Peyer's patch (tissue), 4 donors: Measurements from ENCODE around the gene RARA.

Experiments used
- POLR2A ChIP-seq, 2 donors: fragments of 450-650 bp; IDR thresholded peaks; one replicate each; pipeline ENCODE4 v1.5.1; 2017; ENCODE audit warnings: antibody characterized with exemption in 2 of 2, mild to moderate bottlenecking in 2 of 2, moderate library complexity in 2 of 2
- TF ChIP-seq, protein P1 (sequence below), 6 experiments: fragments of 450-650 bp in 4 of 6; fragments of 200-600 bp in 2 of 6; sonication (generic) in 1 of 6; IDR thresholded peaks; one replicate each; pipeline ENCODE4 v1.5.1; 2017 to 2019; ENCODE audit warnings: antibody characterized with exemption in 6 of 6, mild to moderate bottlenecking in 3 of 6, moderate library complexity in 1 of 6

DNA sequence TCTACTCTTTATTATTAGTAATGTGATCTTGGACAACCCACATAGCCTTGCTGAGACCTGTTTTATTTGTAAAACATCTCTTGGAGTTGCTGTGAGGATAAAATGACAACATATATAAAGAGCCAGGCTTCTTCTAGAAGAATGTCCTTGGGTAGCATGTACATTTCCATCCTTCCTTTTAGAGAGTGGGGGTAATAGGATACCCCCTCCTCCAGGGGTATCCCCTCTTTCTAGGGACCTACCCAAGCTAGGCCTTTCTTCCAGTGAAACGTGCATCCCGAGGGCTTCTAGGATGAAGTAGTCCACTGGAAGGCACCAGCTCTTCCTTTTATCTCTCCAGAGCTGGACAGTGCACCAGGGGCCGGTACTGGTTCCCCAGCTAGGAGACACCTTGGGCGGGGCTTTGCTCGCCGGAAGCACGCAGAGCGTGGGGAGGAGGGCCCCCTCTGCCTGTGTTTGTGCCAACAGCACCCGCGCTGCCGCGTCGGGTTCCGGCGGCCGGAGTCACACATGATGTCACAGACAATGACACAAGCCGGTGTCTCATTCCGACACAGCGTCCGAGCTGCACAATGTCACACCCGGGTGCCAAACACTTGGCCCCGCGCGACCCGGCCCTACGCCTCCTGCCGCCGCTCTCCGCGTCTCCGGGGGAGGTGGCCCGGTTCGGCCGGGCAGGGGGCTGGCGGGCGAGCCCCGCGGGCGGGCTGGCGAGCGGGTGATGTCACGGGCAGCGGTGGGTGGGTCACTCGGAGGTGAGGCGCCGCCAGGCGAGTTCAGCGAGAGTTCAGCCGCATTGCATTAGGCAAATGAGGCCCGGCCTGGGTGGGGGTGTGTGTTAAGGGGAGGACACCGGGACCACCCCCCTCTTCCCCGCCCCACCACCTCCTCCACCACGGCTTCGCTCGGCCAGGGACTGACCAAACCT is 32.2 kb downstream of the RARA start:
- TF ChIP-seq, protein P1, sequence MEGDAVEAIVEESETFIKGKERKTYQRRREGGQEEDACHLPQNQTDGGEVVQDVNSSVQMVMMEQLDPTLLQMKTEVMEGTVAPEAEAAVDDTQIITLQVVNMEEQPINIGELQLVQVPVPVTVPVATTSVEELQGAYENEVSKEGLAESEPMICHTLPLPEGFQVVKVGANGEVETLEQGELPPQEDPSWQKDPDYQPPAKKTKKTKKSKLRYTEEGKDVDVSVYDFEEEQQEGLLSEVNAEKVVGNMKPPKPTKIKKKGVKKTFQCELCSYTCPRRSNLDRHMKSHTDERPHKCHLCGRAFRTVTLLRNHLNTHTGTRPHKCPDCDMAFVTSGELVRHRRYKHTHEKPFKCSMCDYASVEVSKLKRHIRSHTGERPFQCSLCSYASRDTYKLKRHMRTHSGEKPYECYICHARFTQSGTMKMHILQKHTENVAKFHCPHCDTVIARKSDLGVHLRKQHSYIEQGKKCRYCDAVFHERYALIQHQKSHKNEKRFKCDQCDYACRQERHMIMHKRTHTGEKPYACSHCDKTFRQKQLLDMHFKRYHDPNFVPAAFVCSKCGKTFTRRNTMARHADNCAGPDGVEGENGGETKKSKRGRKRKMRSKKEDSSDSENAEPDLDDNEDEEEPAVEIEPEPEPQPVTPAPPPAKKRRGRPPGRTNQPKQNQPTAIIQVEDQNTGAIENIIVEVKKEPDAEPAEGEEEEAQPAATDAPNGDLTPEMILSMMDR (IDR thresholded peaks at IDR 0.05): peak in 5 of 6 experiments; percentile 24 to 47 (median 37)
- peak; percentile 48 to 77 for TF ChIP-seq POLR2A (IDR thresholded peaks at IDR 0.05)
